Measurements from ENCODE around the gene PDS5A. TPM values are rescaled to one million over a fixed set of nuclear protein-coding genes. Genes with fewer than 3 reads are reported as not detected.
"Not testable (repeated sequence)": the region's sequence is repeated elsewhere in the genome, so short reads cannot be mapped to it uniquely, and the experiment has no call there.

Gene PDS5A
- polyA plus RNA-seq, 12 donors: 30.8 to 65.3 (median 39.7) TPM; not detected in 1

- DNase-seq: no peak
Observed at GRCh38 chr4:39970671-39971640, 6.8 kb downstream of the PDS5A start.

GRCh38 chr4:39963656-39964055 is 14.1 kb downstream of the PDS5A start:
- DNase-seq: no peak

- DNase-seq: no peak
Observed at GRCh38 chr4:39961311-39961877, 16.3 kb downstream of the PDS5A start.

GRCh38 chr4:39950861-39951481 is 26.7 kb downstream of the PDS5A start:
- DNase-seq: no peak

GRCh38 chr4:39947963-39948362 is 29.7 kb downstream of the PDS5A start:
- no peak for DNase-seq

- no peak for DNase-seq
Observed at GRCh38 chr4:39947417-39947816, 30.3 kb downstream of the PDS5A start.

GRCh38 chr4:39944245-39944644 is 33.5 kb downstream of the PDS5A start:
- DNase-seq: not testable (repeated sequence)

GRCh38 chr4:39942507-39942906 is 35.2 kb downstream of the PDS5A start:
- DNase-seq: no peak

- DNase-seq: no peak
Observed at GRCh38 chr4:39941682-39942217, 36.0 kb downstream of the PDS5A start.

- no peak for DNase-seq
Observed at GRCh38 chr4:39937683-39938268, 39.9 kb downstream of the PDS5A start.

GRCh38 chr4:39936565-39937418 is 40.9 kb downstream of the PDS5A start:
- no peak for DNase-seq

GRCh38 chr4:39933671-39934590 is 43.8 kb downstream of the PDS5A start:
- DNase-seq: no peak

- DNase-seq: no peak
Observed at GRCh38 chr4:39932776-39933402, 44.8 kb downstream of the PDS5A start.

GRCh38 chr4:39931441-39931901 is 46.2 kb downstream of the PDS5A start:
- no peak for DNase-seq

GRCh38 chr4:39928538-39928937 is 49.2 kb downstream of the PDS5A start:
- DNase-seq: no peak

GRCh38 chr4:39924014-39924413 is 53.7 kb downstream of the PDS5A start:
- no peak for DNase-seq

GRCh38 chr4:39922399-39922798 is 55.3 kb downstream of the PDS5A start:
- no peak for DNase-seq

- no peak for DNase-seq
Observed at GRCh38 chr4:39913471-39913870, 64.2 kb downstream of the PDS5A start.

GRCh38 chr4:39910064-39910463 is 67.6 kb downstream of the PDS5A start:
- no peak for DNase-seq

Data from muscle of arm (tissue), 12 donors.